GM23338 (cell line): ENCODE data around the gene CHST12.

Source experiments
- EZH2 ChIP-seq: fragments of 200-600 bp; sonication (generic); IDR thresholded peaks from one replicate; pipeline ENCODE4 v1.8.0; 2017; ENCODE audit warnings: antibody characterized with exemption, mild to moderate bottlenecking, low read depth; ENCODE audit not compliant: unreplicated experiment
- EZH2phosphoT487 ChIP-seq: fragments of 200-600 bp; sonication (generic); IDR thresholded peaks from one replicate; pipeline ENCODE4 v1.8.1; 2018; ENCODE audit warnings: antibody characterized with exemption; ENCODE audit not compliant: unreplicated experiment
- JUNB ChIP-seq: IDR thresholded peaks from one replicate; pipeline ENCODE4 v1.6.1; 2016; ENCODE audit warnings: antibody characterized with exemption; ENCODE audit not compliant: unreplicated experiment
- NANOG ChIP-seq: IDR thresholded peaks from 2 replicates; pipeline ENCODE4 v1.6.1; 2016; ENCODE audit warnings: antibody characterized with exemption, borderline replicate concordance
- POLR2AphosphoS5 ChIP-seq: IDR thresholded peaks from 2 replicates; pipeline ENCODE4 v1.6.1; 2016; ENCODE audit warnings: antibody characterized with exemption, low read depth
- TF ChIP-seq, protein P1 (sequence below), 2 experiments: fragments of 200-600 bp in 1 of 2; sonication (generic) in 1 of 2; conservative IDR thresholded peaks; 2 replicates each; pipeline versions ENCODE4 v1.5.1 to v1.6.1; 2016 to 2017; ENCODE audit warnings: antibody characterized with exemption in 2 of 2, low read depth in 2 of 2, mild to moderate bottlenecking in 2 of 2, moderate library complexity in 1 of 2
- TF ChIP-seq, protein P2 (sequence below): IDR thresholded peaks from one replicate; pipeline ENCODE4 v1.6.1; 2018; ENCODE audit warnings: antibody characterized with exemption; ENCODE audit not compliant: unreplicated experiment

DNA sequence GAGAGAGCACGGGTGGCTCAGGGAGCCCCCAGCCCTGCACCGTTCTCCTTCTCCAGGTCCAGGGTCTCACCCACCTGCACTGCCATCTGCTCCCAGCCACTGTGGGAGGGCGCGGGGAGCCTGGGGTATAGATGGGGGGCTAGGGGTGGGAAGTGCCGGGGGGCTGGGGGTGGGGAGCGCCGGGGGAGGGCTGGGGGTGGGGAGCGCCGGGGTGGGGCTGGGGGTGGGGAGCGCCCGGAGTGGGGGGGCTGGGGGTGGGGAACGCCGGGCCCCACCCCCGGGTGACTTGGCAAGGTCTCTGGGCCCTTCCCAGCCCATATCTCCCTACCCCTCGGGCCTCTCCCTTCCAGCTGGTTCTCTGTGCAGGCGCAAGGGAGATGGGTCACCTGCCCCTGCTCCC lies 72.9 kb downstream of the CHST12 start, which contains the start of gene GRIFIN:
- TF ChIP-seq, protein P1, sequence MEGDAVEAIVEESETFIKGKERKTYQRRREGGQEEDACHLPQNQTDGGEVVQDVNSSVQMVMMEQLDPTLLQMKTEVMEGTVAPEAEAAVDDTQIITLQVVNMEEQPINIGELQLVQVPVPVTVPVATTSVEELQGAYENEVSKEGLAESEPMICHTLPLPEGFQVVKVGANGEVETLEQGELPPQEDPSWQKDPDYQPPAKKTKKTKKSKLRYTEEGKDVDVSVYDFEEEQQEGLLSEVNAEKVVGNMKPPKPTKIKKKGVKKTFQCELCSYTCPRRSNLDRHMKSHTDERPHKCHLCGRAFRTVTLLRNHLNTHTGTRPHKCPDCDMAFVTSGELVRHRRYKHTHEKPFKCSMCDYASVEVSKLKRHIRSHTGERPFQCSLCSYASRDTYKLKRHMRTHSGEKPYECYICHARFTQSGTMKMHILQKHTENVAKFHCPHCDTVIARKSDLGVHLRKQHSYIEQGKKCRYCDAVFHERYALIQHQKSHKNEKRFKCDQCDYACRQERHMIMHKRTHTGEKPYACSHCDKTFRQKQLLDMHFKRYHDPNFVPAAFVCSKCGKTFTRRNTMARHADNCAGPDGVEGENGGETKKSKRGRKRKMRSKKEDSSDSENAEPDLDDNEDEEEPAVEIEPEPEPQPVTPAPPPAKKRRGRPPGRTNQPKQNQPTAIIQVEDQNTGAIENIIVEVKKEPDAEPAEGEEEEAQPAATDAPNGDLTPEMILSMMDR (conservative IDR thresholded peaks at IDR 0.05; ENCODE audit: low read depth in 2 of 2), result no peak
- TF ChIP-seq, protein P2, sequence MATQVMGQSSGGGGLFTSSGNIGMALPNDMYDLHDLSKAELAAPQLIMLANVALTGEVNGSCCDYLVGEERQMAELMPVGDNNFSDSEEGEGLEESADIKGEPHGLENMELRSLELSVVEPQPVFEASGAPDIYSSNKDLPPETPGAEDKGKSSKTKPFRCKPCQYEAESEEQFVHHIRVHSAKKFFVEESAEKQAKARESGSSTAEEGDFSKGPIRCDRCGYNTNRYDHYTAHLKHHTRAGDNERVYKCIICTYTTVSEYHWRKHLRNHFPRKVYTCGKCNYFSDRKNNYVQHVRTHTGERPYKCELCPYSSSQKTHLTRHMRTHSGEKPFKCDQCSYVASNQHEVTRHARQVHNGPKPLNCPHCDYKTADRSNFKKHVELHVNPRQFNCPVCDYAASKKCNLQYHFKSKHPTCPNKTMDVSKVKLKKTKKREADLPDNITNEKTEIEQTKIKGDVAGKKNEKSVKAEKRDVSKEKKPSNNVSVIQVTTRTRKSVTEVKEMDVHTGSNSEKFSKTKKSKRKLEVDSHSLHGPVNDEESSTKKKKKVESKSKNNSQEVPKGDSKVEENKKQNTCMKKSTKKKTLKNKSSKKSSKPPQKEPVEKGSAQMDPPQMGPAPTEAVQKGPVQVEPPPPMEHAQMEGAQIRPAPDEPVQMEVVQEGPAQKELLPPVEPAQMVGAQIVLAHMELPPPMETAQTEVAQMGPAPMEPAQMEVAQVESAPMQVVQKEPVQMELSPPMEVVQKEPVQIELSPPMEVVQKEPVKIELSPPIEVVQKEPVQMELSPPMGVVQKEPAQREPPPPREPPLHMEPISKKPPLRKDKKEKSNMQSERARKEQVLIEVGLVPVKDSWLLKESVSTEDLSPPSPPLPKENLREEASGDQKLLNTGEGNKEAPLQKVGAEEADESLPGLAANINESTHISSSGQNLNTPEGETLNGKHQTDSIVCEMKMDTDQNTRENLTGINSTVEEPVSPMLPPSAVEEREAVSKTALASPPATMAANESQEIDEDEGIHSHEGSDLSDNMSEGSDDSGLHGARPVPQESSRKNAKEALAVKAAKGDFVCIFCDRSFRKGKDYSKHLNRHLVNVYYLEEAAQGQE, result no peak
- no peak for TF ChIP-seq NANOG
- TF ChIP-seq EZH2, result no peak
- no peak for TF ChIP-seq EZH2phosphoT487
- no peak for TF ChIP-seq POLR2AphosphoS5
- TF ChIP-seq JUNB, result no peak
